Erythroblast (primary cell): ENCODE measurements around the gene ELAPOR1.

Experiments
- GATA1 ChIP-seq: IDR thresholded peaks from 2 replicates; pipeline ENCODE4 v1.6.1; 2011; ENCODE audit warnings: low read depth, mild to moderate bottlenecking, control low read depth, low read length, moderate library complexity
- POLR2A ChIP-seq: IDR thresholded peaks from 2 replicates; pipeline ENCODE4 v1.6.1; 2011; ENCODE audit warnings: mild to moderate bottlenecking, low read length

DNA sequence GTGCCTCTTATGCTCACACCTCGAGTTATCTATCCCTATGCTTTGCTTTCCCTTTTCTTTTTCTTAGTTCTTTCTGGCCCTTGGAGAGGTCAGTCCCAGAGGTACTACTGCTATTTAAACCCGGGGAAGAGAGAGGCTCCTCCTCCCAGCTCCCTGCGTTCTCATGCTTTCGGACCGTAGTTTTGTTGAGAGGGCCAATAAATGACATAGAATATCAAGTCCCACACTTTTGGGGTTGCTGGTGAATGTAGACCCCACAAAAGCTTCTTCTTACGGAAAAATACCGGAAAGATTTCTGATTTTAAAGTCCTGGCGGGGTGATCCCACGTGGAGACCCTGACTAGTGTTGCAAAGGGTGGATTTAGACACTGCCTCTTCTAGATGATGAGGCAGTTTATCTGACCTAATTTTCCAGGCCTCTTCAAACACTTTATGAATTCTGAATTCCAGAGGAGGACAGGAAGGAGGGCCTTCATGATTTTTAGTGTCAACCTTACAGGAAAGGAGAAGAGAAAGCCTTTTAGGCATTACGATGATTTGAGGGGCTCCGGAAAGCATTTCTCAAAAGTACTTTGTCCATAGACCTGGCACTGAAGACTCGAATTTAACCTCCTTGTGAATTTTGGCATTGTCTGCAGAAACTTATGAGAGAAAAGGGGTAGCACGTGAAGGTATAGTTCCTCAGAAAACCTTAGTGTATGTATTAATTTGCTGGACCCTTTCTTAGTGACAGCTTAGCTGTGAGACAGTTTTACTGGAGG, 22.7 kb upstream of the ELAPOR1 start:
- TF ChIP-seq POLR2A (no peak), GATA1 (no peak)
